IMR-90 (cell line): Measurements from ENCODE around the gene PI4KA. TPM values are rescaled to one million over a fixed set of nuclear protein-coding genes. Genes with fewer than 3 reads are reported as not detected.
"Not testable (repeated sequence)": the region's sequence is repeated elsewhere in the genome, so short reads cannot be mapped to it uniquely, and the experiment has no call there.

ENCODE experiments used
- ATAC-seq: fragments of 200-7000 bp; cut with Tn5 transposase; 2 replicates; pipeline ENCODE4 v1.9.1; 2020; ENCODE audit warnings: low read depth, mild to moderate bottlenecking, moderate library complexity
- BruUV-seq: library from RNA; stranded (reverse); fragments of 400-500 nt; replicated peaks from 2 replicates; lab custom pipeline; 2021; lab: Mats Ljungman, UMichigan
- CTCF ChIA-PET: fragments of 300-600 bp; formaldehyde crosslinking; extraction: SDS; loops from one replicate; lab custom pipeline; 2021; ENCODE audit warnings: antibody characterized with exemption; lab: Yijun Ruan, JAX
- POLR2A ChIA-PET: fragments of 300-600 bp; sonication (Branson Sonifier 250); formaldehyde crosslinking; loops from one replicate; lab custom pipeline; 2022; ENCODE audit warnings: antibody characterized with exemption; ENCODE audit not compliant: unreplicated experiment; lab: Charles Lee
- DNase-seq: peaks from one replicate; pipeline ENCODE4 v3.0.0; 2013
- H2AFZ ChIP-seq: replicated peaks from 2 replicates; pipeline ENCODE3; 2013; ENCODE audit warnings: low read length, mild to moderate bottlenecking; ENCODE audit not compliant: poor library complexity
- H2AK5ac ChIP-seq: 2 replicates; pipeline ENCODE4 v1.6.1; 2013; ENCODE audit warnings: low read depth, low read length, inconsistent platforms
- H2AK9ac ChIP-seq: replicated peaks from 2 replicates; pipeline ENCODE3; 2013; ENCODE audit warnings: mild to moderate bottlenecking, low read depth, low read length, moderate library complexity; ENCODE audit not compliant: poor library complexity
- H2BK120ac ChIP-seq: 2 replicates; pipeline ENCODE4 v1.6.1; 2013; ENCODE audit warnings: low read depth, low read length, inconsistent platforms
- H2BK15ac ChIP-seq: 3 replicates; pipeline ENCODE4 v1.6.1; 2013; ENCODE audit warnings: low read depth, low read length, inconsistent platforms
- H2BK20ac ChIP-seq: 2 replicates; pipeline ENCODE4 v1.6.1; 2013; ENCODE audit warnings: low read depth, mild to moderate bottlenecking, inconsistent platforms, low read length, moderate library complexity
- H2BK5ac ChIP-seq: 2 replicates; pipeline ENCODE4 v1.6.1; 2013; ENCODE audit warnings: mild to moderate bottlenecking, low read depth, low read length, inconsistent platforms; ENCODE audit not compliant: poor library complexity, severe bottlenecking
- H3K14ac ChIP-seq: replicated peaks from 2 replicates; pipeline ENCODE4 v1.6.1; 2013; ENCODE audit warnings: low read depth, low read length, inconsistent platforms
- H3K18ac ChIP-seq: 2 replicates; pipeline ENCODE4 v1.6.1; 2013; ENCODE audit warnings: low read depth, low read length, control low read depth
- H3K23ac ChIP-seq: 2 replicates; pipeline ENCODE4 v1.6.1; 2013; ENCODE audit warnings: low read depth, low read length, inconsistent platforms
- H3K27ac ChIP-seq: 2 replicates; pipeline ENCODE4 v1.5.1; 2013; ENCODE audit warnings: mild to moderate bottlenecking, control low read depth, low read length; ENCODE audit not compliant: insufficient read depth
- H3K27me3 ChIP-seq: 2 replicates; pipeline ENCODE4 v1.6.1; 2013; ENCODE audit warnings: low read length; ENCODE audit not compliant: control insufficient read depth, insufficient read depth
- H3K36me3 ChIP-seq: 2 replicates; pipeline ENCODE4 v1.6.1; 2013; ENCODE audit warnings: low read length, mixed read lengths; ENCODE audit not compliant: control insufficient read depth, insufficient read depth
- H3K4ac ChIP-seq: 2 replicates; pipeline ENCODE4 v1.6.1; 2013; ENCODE audit warnings: low read depth, low read length, inconsistent platforms
- H3K4me1 ChIP-seq: 2 replicates; pipeline ENCODE4 v1.6.1; 2013; ENCODE audit warnings: low read length, mixed read lengths; ENCODE audit not compliant: control insufficient read depth, insufficient read depth
- H3K4me2 ChIP-seq: 2 replicates; pipeline ENCODE4 v1.6.1; 2013; ENCODE audit warnings: low read depth, mild to moderate bottlenecking, control low read depth, low read length, moderate library complexity
- H3K4me3 ChIP-seq: 2 replicates; pipeline ENCODE4 v1.5.1; 2013; ENCODE audit warnings: low read depth, mild to moderate bottlenecking, control low read depth, low read length, moderate library complexity; ENCODE audit not compliant: insufficient read depth
- H3K56ac ChIP-seq: 2 replicates; pipeline ENCODE4 v1.6.1; 2013; ENCODE audit warnings: low read length, inconsistent platforms; ENCODE audit not compliant: insufficient read depth; ENCODE audit errors: extremely low read depth
- H3K79me1 ChIP-seq, 2 experiments: 2 replicates each; pipeline ENCODE4 v1.6.1; 2013; ENCODE audit warnings: low read length in 2 of 2, inconsistent platforms in 1 of 2, low read depth in 1 of 2
- H3K9ac ChIP-seq: 2 replicates; pipeline ENCODE4 v1.6.1; 2013; ENCODE audit warnings: low read depth, low read length, control low read depth
- H3K9me1 ChIP-seq: 2 replicates; pipeline ENCODE4 v1.6.1; 2013; ENCODE audit warnings: low read length, inconsistent platforms; ENCODE audit not compliant: insufficient read depth
- H3K9me3 ChIP-seq: 2 replicates; pipeline ENCODE4 v1.6.1; 2013; ENCODE audit warnings: low read length; ENCODE audit not compliant: control insufficient read depth, insufficient read depth
- H4K20me1 ChIP-seq: 2 replicates; pipeline ENCODE4 v1.6.1; 2013; ENCODE audit warnings: low read length, inconsistent platforms; ENCODE audit not compliant: insufficient read depth
- H4K5ac ChIP-seq: 2 replicates; pipeline ENCODE4 v1.6.1; 2013; ENCODE audit warnings: mild to moderate bottlenecking, low read depth, low read length, control low read depth
- H4K8ac ChIP-seq, 2 experiments: 2 replicates each; pipeline ENCODE4 v1.6.1; 2013; ENCODE audit warnings: low read depth in 2 of 2, low read length in 2 of 2, control low read depth in 1 of 2, inconsistent platforms in 1 of 2
- H4K91ac ChIP-seq: 2 replicates; pipeline ENCODE4 v1.6.1; 2013; ENCODE audit warnings: low read depth, low read length, inconsistent platforms; ENCODE audit not compliant: insufficient read depth
- WGBS, 2 experiments: methylation state at CpG; one replicate each; pipeline versions ENCODE4 v1.1.5 to v1.1.7; 2013; ENCODE audit warnings: missing lambda C conversion rate in 2 of 2; ENCODE audit not compliant: insufficient read length in 1 of 2; ENCODE audit errors: extremely low coverage in 2 of 2; 5-methylcytosine and 5-hydroxymethylcytosine counted together
- dilution Hi-C: fragments of 300-500 bp; cut with HindIII; formaldehyde crosslinking; loops from one replicate; pipeline ENCODE4 v1.14.3; 2018; ENCODE audit warnings: low sequenced_read_pairs; ENCODE audit not compliant: unreplicated experiment
- in situ Hi-C: fragments of 300-500 bp; cut with MboI; formaldehyde crosslinking; loops from 3 replicates; pipeline ENCODE4 v1.14.3; 2019; ENCODE audit warnings: low sequenced_read_pairs, inconsistent platforms, mixed read lengths
- intact Hi-C: fragments of 100-400 bp; cut with micrococcal nuclease; formaldehyde crosslinking; loops from 2 replicates; pipeline ENCODE4 v1.10.0; 2022
- polyA plus RNA-seq, 3 experiments: library from polyadenylated mRNA; depleted of rRNA; stranded (reverse); fragments of >200 nt; gene quantifications; 2 replicates each; pipeline ENCODE4 v1.2.3, GENCODE V29; 2012; ENCODE audit warnings: low replicate concordance in 1 of 3
- total RNA-seq: library from RNA; depleted of rRNA; stranded (reverse); fragments of >200 nt; gene quantifications from 2 replicates; pipeline ENCODE4 v1.2.3, GENCODE V29; 2012

Gene PI4KA
- total and polyA plus RNA-seq, 2 of the 4 experiments (the other 2 are of a cell fraction) = 16.8 to 35.5 TPM

DNA sequence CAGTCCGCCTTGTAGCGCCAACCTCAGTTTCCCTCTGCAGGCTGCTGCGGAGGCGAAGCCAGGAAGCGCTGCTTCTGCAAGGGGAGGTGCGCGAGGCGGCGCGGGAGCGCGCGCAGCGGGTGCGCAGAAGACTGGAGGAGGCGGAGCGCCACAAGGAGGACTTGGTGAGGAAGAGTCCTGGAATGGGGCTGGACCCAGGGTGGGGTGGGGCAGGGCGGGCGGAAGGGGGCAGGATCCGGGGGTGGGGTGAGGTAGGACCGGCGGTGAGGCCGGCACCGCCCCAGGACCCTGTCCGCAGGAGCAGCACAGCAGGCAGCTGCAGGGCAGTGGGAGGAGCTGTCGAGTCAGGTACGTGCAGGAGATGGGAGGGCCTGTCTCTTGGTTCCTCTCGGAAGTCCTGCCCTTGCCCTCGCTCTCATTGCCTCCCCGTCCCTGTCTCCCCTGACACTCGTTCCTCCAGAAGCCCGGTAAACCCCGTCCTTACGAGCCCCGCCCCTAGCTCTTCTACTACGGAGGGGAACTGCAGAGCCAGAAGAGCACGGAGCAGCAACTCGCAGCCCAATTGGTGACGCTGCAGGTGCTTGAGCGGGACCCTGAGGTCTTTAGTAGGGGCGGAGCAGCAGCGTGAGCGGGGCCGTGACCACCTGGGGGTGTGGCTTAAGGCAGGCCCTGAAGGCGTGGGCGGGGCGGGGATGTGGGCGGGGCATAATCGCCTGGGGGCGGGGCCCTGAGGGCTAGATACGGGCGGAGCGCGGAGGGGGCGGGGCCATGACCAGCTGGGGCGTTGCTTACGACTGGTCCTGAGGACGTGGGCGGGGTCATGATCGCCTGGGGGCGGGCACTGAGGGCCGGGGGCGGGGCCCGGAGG is 155.8 kb downstream of the PI4KA start:
- H3K36me3 ChIP-seq, H4K91ac ChIP-seq, H3K56ac ChIP-seq, H3K23ac ChIP-seq, H3K14ac ChIP-seq, H3K9me1 ChIP-seq, dilution Hi-C loops, POLR2A ChIA-PET, H2BK120ac ChIP-seq, H4K20me1 ChIP-seq, H3K27ac ChIP-seq, H2BK15ac ChIP-seq, H3K4me1 ChIP-seq, H2AK9ac ChIP-seq, H3K18ac ChIP-seq, H3K9ac ChIP-seq, H3K27me3 ChIP-seq, H4K5ac ChIP-seq, intact Hi-C loops, H2BK20ac ChIP-seq, in situ Hi-C loops, BruUV-seq, H3K79me1 ChIP-seq, H3K9me3 ChIP-seq: not testable (repeated sequence)
- ATAC-seq = peak; percentile 90
- Histone ChIP-seq H2AFZ (peak overlapping the region; percentile 85), H4K8ac (peak overlapping the region; percentile 11 to 76; a peak in 1 of 4 replicates), H2AK5ac (0 out of 2 replicates have a peak overlapping the region, but pooled peaks have one; percentile 59), H3K4me3 (peak overlapping the region; percentile 62), H2BK5ac (peak overlapping the region; percentile 53), H3K4ac (0 out of 2 replicates have a peak overlapping the region, but pooled peaks have one; percentile 5), H3K4me2 (peak overlapping the region; percentile 97)
- CTCF ChIA-PET = interaction anchor here (0.6 kb wide), 1 partner anchor 995 kb away, joined by 3 read pairs; no protein-coding TSS in a partner anchor
- WGBS, 2 experiments = 0% methylated on average over 7 of the region's 64 CpGs; no CpG with 5 or more reads in 1 of the 2 experiments
- DNase-seq = peak; percentile 90

DNA sequence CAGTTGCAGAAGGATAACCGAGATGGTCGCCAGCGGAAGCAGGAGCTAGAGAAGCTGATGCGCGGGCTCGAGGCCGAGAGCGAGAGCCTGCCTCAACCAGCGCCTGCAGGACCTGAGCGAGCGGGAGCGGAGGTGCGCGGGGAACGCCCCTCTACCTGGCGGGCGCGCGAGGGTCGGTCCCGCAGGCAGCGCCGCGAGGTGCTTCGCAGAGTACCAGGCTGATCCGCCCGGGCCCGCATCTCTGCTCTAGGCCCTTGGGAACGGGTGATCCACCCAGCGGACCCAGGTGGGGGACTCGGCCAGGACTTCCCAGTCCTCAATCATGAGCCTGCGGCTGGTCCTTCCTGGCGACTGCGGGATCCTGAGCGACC is 156.5 kb downstream of the PI4KA start:
- H3K23ac ChIP-seq, H3K18ac ChIP-seq, in situ Hi-C loops, POLR2A ChIA-PET, H3K79me1 ChIP-seq, H4K20me1 ChIP-seq, H3K4me1 ChIP-seq, H2BK15ac ChIP-seq, H3K14ac ChIP-seq, H2AK9ac ChIP-seq, H3K9ac ChIP-seq, H2BK120ac ChIP-seq, CTCF ChIA-PET, BruUV-seq, H3K36me3 ChIP-seq, H3K4ac ChIP-seq, intact Hi-C loops, H3K27ac ChIP-seq, H4K8ac ChIP-seq, H4K5ac ChIP-seq, DNase-seq, H3K27me3 ChIP-seq, H3K9me3 ChIP-seq, H3K9me1 ChIP-seq, H4K91ac ChIP-seq, H2BK5ac ChIP-seq, H3K56ac ChIP-seq, dilution Hi-C loops, H2AK5ac ChIP-seq, H2BK20ac ChIP-seq: not testable (repeated sequence)
- WGBS, 2 experiments = no CpG with 5 or more reads among the region's 35 CpGs
- ATAC-seq = peak; percentile 4
- peak overlapping the region; percentile 49 for H2AFZ ChIP-seq
- peak overlapping the region; percentile 62 for H3K4me3 ChIP-seq
- H3K4me2 ChIP-seq = peak overlapping the region; percentile 97
